ENCODE results near the gene GMPPA.

DNA sequence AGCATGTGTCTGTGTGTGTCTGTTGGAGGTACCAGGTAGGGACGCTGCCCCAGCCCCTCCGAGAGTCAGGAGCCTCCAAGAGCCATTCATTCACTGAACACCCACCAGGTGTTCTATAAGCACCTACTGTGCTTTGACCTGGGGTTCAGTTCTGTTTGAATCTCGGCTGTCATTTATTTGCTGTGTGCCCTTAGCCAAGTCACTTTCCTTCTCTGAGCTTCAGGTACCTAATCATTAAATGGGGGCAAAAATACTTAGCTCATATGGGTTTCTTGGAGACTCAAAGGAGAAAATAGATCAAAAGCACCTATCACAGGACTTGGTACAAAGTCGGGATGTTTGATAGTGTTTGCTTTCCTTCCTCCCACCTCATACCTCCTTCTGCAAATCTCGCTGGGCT lies 28.8 kb downstream of the GMPPA start:
- TF ChIP-seq TAF1 (IDR thresholded peaks at IDR 0.05; ENCODE audit: borderline replicate concordance, low read depth, low read length) (no peak), POLR2AphosphoS5 (IDR thresholded peaks at IDR 0.05; ENCODE audit: low read depth, low read length) (no peak), POLR2A (IDR thresholded peaks at IDR 0.05; ENCODE audit: low read depth, low read length) (no peak)
